ENCODE data around the gene AQP7. TPM values are rescaled to one million over a fixed set of nuclear protein-coding genes. Genes with fewer than 3 reads are reported as not detected.
"Not testable (repeated sequence)": the region's sequence is repeated elsewhere in the genome, so short reads cannot be mapped to it uniquely, and the experiment has no call there.

Gene AQP7
- total RNA-seq = under 1 TPM; 0.40 to 0.55 TPM

- H3K4me1 Mint-ChIP-seq = peaks cover 10% of the 10 kb centered on the region
- POLR2A ChIA-PET; DNase-seq; H3K27ac Mint-ChIP-seq; H3K9me3 Mint-ChIP-seq; H3K4me3 Mint-ChIP-seq; H3K36me3 Mint-ChIP-seq (ENCODE audit: low read depth); H3K27me3 Mint-ChIP-seq: not testable (repeated sequence)
- CTCF ChIA-PET = interaction anchor here (1.6 to 6.5 kb wide), 4 partner anchors 13 to 71 kb away, joined by 8 to 65 read pairs (median 44); partner anchors contain the start of gene NOL6
Observed at GRCh38 chr9:33402371-33402770, at the start of gene AQP7. Gene AQP7, minus strand, starts transcription at chr9:33402568. Its CDS starts 1,306 bp downstream, at chr9:33401262.

- H3K9me3 Mint-ChIP-seq = no peaks in the 10 kb centered on the region
- CTCF ChIA-PET = interaction anchor here (0.7 to 12.3 kb wide), 6 partner anchors 14 to 290 kb away, joined by 7 to 278 read pairs (median 58); partner anchors contain the start of genes AQP7 and NOL6
Observed at GRCh38 chr9:33450621-33451146, 48.3 kb upstream of the AQP7 start.

GRCh38 chr9:33449715-33450114 is 47.3 kb upstream of the AQP7 start:
- no peak overlapping the region for H3K4me3 Mint-ChIP-seq
- no peaks in the 10 kb centered on the region for H3K27me3 Mint-ChIP-seq
- H3K27ac Mint-ChIP-seq = no peak overlapping the region
- peaks cover 69% of the 10 kb centered on the region for H3K4me1 Mint-ChIP-seq
- DNase-seq = no peak
- ChIA-PET CTCF (interaction anchor here (0.5 to 12.3 kb wide), 4 partner anchors 15 to 85 kb away, joined by 3 to 278 read pairs (median 117); partner anchors contain the start of gene AQP7), POLR2A (interaction anchor here (1.0 to 5.8 kb wide), 3 partner anchors 11 to 159 kb away, joined by 3 to 75 read pairs (median 4); no protein-coding TSS in a partner anchor)
- H3K9me3 Mint-ChIP-seq = no peaks in the 10 kb centered on the region
- peaks cover 13% of the 10 kb centered on the region for H3K36me3 Mint-ChIP-seq (ENCODE audit: low read depth)

More at GRCh38 chr9:33450621-33451146, 48.3 kb upstream of the AQP7 start:
- H3K36me3 Mint-ChIP-seq (ENCODE audit: low read depth) = peaks cover 6% of the 10 kb centered on the region
- no peak overlapping the region for H3K27ac Mint-ChIP-seq
- DNase-seq = no peak
- peaks cover 62% of the 10 kb centered on the region for H3K4me1 Mint-ChIP-seq
- H3K4me3 Mint-ChIP-seq = no peak overlapping the region
- no peaks in the 10 kb centered on the region for H3K27me3 Mint-ChIP-seq
- POLR2A ChIA-PET = interaction anchor here (1.1 to 4.2 kb wide), 3 partner anchors 10 to 35 kb away, joined by 3 to 35 read pairs (median 4); no protein-coding TSS in a partner anchor

- Mint-ChIP-seq H3K27ac (peak overlapping the region; percentile 86), H3K4me1 (peaks cover 68% of the 10 kb centered on the region), H3K27me3 (no peaks in the 10 kb centered on the region), H3K36me3 (ENCODE audit: low read depth) (peaks cover 25% of the 10 kb centered on the region), H3K9me3 (no peaks in the 10 kb centered on the region), H3K4me3 (peak overlapping the region; percentile 84)
- CTCF ChIA-PET = interaction anchor here (0.6 to 12.3 kb wide), 11 partner anchors 10 to 528 kb away, joined by 3 to 278 read pairs (median 15); partner anchors contain the start of gene NOL6
- POLR2A ChIA-PET = interaction anchor here (1.0 to 5.8 kb wide), 17 partner anchors 7 to 158 kb away, joined by 3 to 75 read pairs (median 9); partner anchors contain the start of genes NFX1 and NOL6
- DNase-seq = peak; percentile 27
Observed at GRCh38 chr9:33447799-33448553, 45.6 kb upstream of the AQP7 start.

GRCh38 chr9:33446946-33447798 is 44.8 kb upstream of the AQP7 start, which contains the start of gene AQP3:
Gene AQP3, minus strand, starts transcription at chr9:33447593. Its CDS starts 63 bp downstream, at chr9:33447530.
- peak within 1 kb of the TSS; percentile 84 for H3K4me3 Mint-ChIP-seq
- no peaks in the 10 kb centered on the region for H3K27me3 Mint-ChIP-seq
- peak within 1 kb of the TSS; percentile 94 for H3K27ac Mint-ChIP-seq
- peaks cover 64% of the 10 kb centered on the region for H3K4me1 Mint-ChIP-seq
- H3K36me3 Mint-ChIP-seq (ENCODE audit: low read depth) = peaks cover 31% of the 10 kb centered on the region
- H3K9me3 Mint-ChIP-seq = no peaks in the 10 kb centered on the region
- ChIA-PET POLR2A (interaction anchor here (0.7 to 5.8 kb wide), 18 partner anchors 8 to 180 kb away, joined by 3 to 75 read pairs (median 8); partner anchors contain the start of genes NFX1 and NOL6), CTCF (interaction anchor here (0.6 to 12.3 kb wide), 14 partner anchors 9 to 527 kb away, joined by 3 to 278 read pairs (median 6); partner anchors contain the start of gene NOL6)
- peak; percentile 85 for DNase-seq

GRCh38 chr9:33446240-33446945 is 44.0 kb upstream of the AQP7 start:
- POLR2A ChIA-PET = interaction anchor here (0.7 to 5.8 kb wide), 16 partner anchors 8 to 422 kb away, joined by 3 to 75 read pairs (median 10); partner anchors contain the start of genes DNAJA1, NFX1 and NOL6
- Mint-ChIP-seq H3K4me3 (peak overlapping the region; percentile 84), H3K27ac (peak overlapping the region; percentile 94), H3K36me3 (ENCODE audit: low read depth) (peaks cover 39% of the 10 kb centered on the region), H3K4me1 (peaks cover 69% of the 10 kb centered on the region), H3K27me3 (no peaks in the 10 kb centered on the region), H3K9me3 (no peaks in the 10 kb centered on the region)
- CTCF ChIA-PET = interaction anchor here (1.0 to 12.3 kb wide), 9 partner anchors 11 to 71 kb away, joined by 3 to 278 read pairs (median 20); partner anchors contain the start of gene NOL6
- DNase-seq = peak; percentile 73

GRCh38 chr9:33445389-33446239 is 43.2 kb upstream of the AQP7 start:
- CTCF ChIA-PET = interaction anchor here (1.7 to 11.1 kb wide), 3 partner anchors 15 to 31 kb away, joined by 3 to 278 read pairs (median 32); partner anchors contain the start of gene NOL6
- Mint-ChIP-seq H3K4me3 (peak overlapping the region; percentile 84), H3K36me3 (ENCODE audit: low read depth) (peaks cover 46% of the 10 kb centered on the region)

GRCh38 chr9:33443464-33444154 is 41.2 kb upstream of the AQP7 start:
- Mint-ChIP-seq H3K36me3 (ENCODE audit: low read depth) (peaks cover 58% of the 10 kb centered on the region), H3K4me3 (no peak overlapping the region), H3K4me1 (peaks cover 90% of the 10 kb centered on the region), H3K27ac (no peak overlapping the region), H3K9me3 (no peaks in the 10 kb centered on the region), H3K27me3 (no peaks in the 10 kb centered on the region)
- CTCF ChIA-PET = interaction anchor here (0.6 to 11.1 kb wide), 4 partner anchors 9 to 121 kb away, joined by 3 to 278 read pairs (median 4); no protein-coding TSS in a partner anchor
- DNase-seq = no peak
- POLR2A ChIA-PET = interaction anchor here (4.7 kb wide), 1 partner anchor 27 kb away, joined by 26 read pairs; no protein-coding TSS in a partner anchor

More at GRCh38 chr9:33445389-33446239, 43.2 kb upstream of the AQP7 start:
- no peak for DNase-seq
- POLR2A ChIA-PET = interaction anchor here (1.3 to 5.8 kb wide), 4 partner anchors 10 to 421 kb away, joined by 3 to 75 read pairs (median 12); partner anchors contain the start of gene DNAJA1
- Mint-ChIP-seq H3K4me1 (peaks cover 73% of the 10 kb centered on the region), H3K9me3 (no peaks in the 10 kb centered on the region), H3K27me3 (no peaks in the 10 kb centered on the region), H3K27ac (peak overlapping the region; percentile 94)

- POLR2A ChIA-PET = interaction anchor here (4.7 kb wide), 1 partner anchor 27 kb away, joined by 26 read pairs; no protein-coding TSS in a partner anchor
- CTCF ChIA-PET = interaction anchor here (0.6 to 0.8 kb wide), 2 partner anchors 10 to 121 kb away, joined by 3 read pairs; no protein-coding TSS in a partner anchor
- Mint-ChIP-seq H3K4me1 (peaks cover 86% of the 10 kb centered on the region), H3K4me3 (no peak overlapping the region), H3K27ac (no peak overlapping the region), H3K36me3 (ENCODE audit: low read depth) (peaks cover 59% of the 10 kb centered on the region), H3K27me3 (no peaks in the 10 kb centered on the region), H3K9me3 (no peaks in the 10 kb centered on the region)
- no peak for DNase-seq
Observed at GRCh38 chr9:33443047-33443446, 40.7 kb upstream of the AQP7 start.

GRCh38 chr9:33442125-33442524 is 39.8 kb upstream of the AQP7 start:
- ChIA-PET POLR2A (interaction anchor here (4.7 kb wide), 1 partner anchor 26 kb away, joined by 26 read pairs; no protein-coding TSS in a partner anchor), CTCF (interaction anchor here (1.2 to 2.2 kb wide), 3 partner anchors 11 to 27 kb away, joined by 3 to 15 read pairs (median 4); no protein-coding TSS in a partner anchor)
- H3K36me3 Mint-ChIP-seq (ENCODE audit: low read depth) = peaks cover 61% of the 10 kb centered on the region
- DNase-seq = no peak
- no peaks in the 10 kb centered on the region for H3K27me3 Mint-ChIP-seq
- H3K4me3 Mint-ChIP-seq = no peak overlapping the region
- H3K9me3 Mint-ChIP-seq = no peaks in the 10 kb centered on the region
- H3K4me1 Mint-ChIP-seq = peaks cover 88% of the 10 kb centered on the region
- H3K27ac Mint-ChIP-seq = no peak overlapping the region
